WERI-Rb-1 (cell line): Measurements from ENCODE around the gene RUVBL1.

Experiments
- DNase-seq: peaks from one replicate; pipeline ENCODE4 v3.0.0-alpha.2; 2020
- H3K27ac ChIP-seq: fragments of 250-450 bp; sonication (Bioruptor Pico); 2 replicates; pipeline ENCODE4 v1.5.1; 2020; ENCODE audit warnings: mild to moderate bottlenecking, moderate library complexity
- H3K27me3 ChIP-seq: fragments of 250-450 bp; sonication (Bioruptor Pico); 2 replicates; pipeline ENCODE4 v1.5.1; 2021; ENCODE audit warnings: mild to moderate bottlenecking, low read depth, moderate library complexity; ENCODE audit not compliant: insufficient read depth, severe bottlenecking
- H3K36me3 ChIP-seq: fragments of 250-450 bp; sonication (Bioruptor Pico); 2 replicates; pipeline ENCODE4 v1.5.1; 2020; ENCODE audit warnings: mild to moderate bottlenecking, moderate library complexity
- H3K4me3 ChIP-seq: 2 replicates; pipeline ENCODE4 v1.5.1; 2011; ENCODE audit warnings: low read depth, mild to moderate bottlenecking, control low read depth, low read length
- H3K9me3 ChIP-seq: fragments of 250-450 bp; sonication (Bioruptor Pico); 2 replicates; pipeline ENCODE4 v1.5.1; 2021; ENCODE audit warnings: mild to moderate bottlenecking, moderate library complexity; ENCODE audit not compliant: severe bottlenecking
- TF ChIP-seq, protein P1 (sequence below): IDR thresholded peaks from 2 replicates; pipeline ENCODE4 v1.5.1; 2011; ENCODE audit warnings: low read depth, mild to moderate bottlenecking, control low read depth, inconsistent platforms, low read length

RUVBL1 gene

DNA sequence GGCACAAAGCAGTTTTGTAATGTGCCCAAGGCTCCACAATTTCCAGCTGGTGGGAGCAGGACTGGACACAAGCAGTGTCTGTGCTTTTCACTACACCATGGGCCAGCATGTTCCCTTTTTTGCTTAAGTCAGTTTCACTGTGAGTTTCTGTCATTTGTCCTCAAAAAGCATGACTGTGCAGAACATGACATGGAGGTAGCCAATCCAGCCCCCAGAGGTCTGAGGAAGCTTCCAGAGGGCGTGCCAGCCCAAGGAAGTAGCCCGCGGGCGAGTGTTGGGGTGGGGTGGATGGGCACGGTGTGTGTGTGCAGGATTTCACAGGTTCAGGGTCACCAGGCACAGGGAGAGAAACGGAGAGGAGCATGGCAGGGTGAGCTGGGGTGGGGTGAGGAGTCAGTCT, 21.7 kb upstream of the RUVBL1 start:
- H3K27ac ChIP-seq, result no peak overlapping the region
- no peak overlapping the region for H3K4me3 ChIP-seq
- no peaks in the 10 kb centered on the region for H3K27me3 ChIP-seq
- DNase-seq, result no peak
- no peaks in the 10 kb centered on the region for H3K9me3 ChIP-seq
- TF ChIP-seq, protein P1, sequence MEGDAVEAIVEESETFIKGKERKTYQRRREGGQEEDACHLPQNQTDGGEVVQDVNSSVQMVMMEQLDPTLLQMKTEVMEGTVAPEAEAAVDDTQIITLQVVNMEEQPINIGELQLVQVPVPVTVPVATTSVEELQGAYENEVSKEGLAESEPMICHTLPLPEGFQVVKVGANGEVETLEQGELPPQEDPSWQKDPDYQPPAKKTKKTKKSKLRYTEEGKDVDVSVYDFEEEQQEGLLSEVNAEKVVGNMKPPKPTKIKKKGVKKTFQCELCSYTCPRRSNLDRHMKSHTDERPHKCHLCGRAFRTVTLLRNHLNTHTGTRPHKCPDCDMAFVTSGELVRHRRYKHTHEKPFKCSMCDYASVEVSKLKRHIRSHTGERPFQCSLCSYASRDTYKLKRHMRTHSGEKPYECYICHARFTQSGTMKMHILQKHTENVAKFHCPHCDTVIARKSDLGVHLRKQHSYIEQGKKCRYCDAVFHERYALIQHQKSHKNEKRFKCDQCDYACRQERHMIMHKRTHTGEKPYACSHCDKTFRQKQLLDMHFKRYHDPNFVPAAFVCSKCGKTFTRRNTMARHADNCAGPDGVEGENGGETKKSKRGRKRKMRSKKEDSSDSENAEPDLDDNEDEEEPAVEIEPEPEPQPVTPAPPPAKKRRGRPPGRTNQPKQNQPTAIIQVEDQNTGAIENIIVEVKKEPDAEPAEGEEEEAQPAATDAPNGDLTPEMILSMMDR, result no peak
- H3K36me3 ChIP-seq, result no peaks in the 10 kb centered on the region

DNA sequence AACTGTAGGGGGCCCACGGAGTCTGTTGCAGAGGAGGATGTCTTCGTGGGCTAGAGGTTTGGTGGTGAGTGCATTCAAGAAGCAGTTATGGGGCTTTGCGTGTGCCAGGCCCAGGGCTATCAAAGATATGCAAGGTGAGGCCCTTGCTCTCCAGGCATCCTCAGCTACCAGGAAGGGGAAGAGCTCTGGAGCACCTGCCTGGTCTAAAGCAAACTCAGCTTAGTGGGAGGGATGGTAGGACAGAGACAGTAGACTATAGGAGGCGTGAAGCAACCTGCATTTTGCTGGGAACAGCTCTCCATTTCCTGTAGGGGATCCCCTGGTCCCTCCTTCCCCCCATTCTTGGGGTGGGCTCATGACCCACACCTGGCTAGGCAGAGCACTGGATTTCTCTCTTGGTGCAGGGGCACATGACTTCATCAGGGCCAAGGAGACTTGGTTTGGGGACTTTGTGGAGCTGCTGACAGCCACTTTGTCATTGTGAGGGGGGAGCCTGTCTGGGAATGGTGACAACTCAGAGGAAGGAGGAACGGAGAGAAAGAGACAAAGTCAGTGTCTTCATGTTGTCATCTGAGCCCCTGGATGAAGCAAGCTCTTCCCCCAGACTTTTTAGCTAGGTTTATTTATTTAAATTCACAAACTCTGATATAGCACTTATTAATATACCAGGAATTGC, 21.0 kb upstream of the RUVBL1 start:
- H3K27me3 ChIP-seq, result no peaks in the 10 kb centered on the region
- no peak overlapping the region for H3K4me3 ChIP-seq
- TF ChIP-seq, protein P1, result no peak
- H3K9me3 ChIP-seq, result no peaks in the 10 kb centered on the region
- no peak overlapping the region for H3K27ac ChIP-seq
- DNase-seq, result no peak
- no peaks in the 10 kb centered on the region for H3K36me3 ChIP-seq

DNA sequence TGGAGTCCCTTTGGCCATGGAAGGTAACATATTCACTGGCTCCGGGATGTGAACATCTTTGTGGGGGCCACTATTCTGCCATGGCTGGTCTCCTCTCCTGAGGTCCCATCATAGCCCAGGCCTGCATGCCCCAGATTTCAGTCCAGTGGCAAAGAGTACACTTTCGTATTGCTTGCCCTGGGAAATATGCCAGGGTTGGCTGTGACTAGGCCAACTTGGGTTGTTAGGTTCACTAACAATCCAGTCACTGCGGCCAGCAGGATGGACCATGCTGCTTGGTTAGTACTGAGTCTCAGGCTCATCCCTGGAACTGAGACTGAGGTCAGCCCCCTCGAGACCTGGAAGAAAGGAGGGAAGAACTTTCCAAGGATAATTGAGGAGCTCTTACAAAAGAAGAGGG, 19.9 kb upstream of the RUVBL1 start:
- TF ChIP-seq, protein P1, result no peak
- H3K9me3 ChIP-seq, result no peaks in the 10 kb centered on the region

DNA sequence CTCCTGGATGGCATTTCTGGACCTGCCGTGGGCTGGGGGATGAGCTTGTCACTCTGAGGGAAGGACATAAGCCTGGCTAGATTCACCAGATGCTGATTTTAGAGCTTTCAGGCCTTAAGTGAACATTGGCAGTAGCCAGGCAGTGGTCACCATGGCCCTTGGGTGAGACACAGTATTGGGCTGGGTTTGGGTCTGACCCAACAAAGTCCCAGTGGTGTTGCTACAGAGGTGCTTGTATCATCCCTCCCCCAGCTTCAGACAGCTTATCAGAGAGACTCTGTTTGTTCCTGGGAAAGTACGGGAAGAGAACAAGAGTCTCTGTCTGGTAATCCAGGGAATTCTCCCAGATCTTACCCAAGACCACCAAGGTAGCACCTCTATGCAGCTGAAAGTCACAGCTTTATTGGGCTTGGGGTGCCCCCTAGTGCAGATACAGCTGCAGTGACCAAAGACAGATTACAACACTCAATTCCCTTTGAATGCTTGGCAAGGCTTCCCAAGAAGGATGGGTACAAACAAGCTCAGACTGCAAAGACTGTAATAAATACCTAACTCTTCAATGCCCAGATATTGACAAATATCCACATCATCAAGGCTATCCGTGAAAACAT, 9.8 kb upstream of the RUVBL1 start:
- DNase-seq, result peak; percentile 59
- TF ChIP-seq, protein P1, result peak; percentile 75

More for the DNA sequence above, 19.9 kb upstream of the RUVBL1 start:
- DNase-seq, result no peak
- Histone ChIP-seq H3K27me3 (no peaks in the 10 kb centered on the region), H3K36me3 (no peaks in the 10 kb centered on the region), H3K27ac (no peak overlapping the region), H3K4me3 (no peak overlapping the region)

DNA sequence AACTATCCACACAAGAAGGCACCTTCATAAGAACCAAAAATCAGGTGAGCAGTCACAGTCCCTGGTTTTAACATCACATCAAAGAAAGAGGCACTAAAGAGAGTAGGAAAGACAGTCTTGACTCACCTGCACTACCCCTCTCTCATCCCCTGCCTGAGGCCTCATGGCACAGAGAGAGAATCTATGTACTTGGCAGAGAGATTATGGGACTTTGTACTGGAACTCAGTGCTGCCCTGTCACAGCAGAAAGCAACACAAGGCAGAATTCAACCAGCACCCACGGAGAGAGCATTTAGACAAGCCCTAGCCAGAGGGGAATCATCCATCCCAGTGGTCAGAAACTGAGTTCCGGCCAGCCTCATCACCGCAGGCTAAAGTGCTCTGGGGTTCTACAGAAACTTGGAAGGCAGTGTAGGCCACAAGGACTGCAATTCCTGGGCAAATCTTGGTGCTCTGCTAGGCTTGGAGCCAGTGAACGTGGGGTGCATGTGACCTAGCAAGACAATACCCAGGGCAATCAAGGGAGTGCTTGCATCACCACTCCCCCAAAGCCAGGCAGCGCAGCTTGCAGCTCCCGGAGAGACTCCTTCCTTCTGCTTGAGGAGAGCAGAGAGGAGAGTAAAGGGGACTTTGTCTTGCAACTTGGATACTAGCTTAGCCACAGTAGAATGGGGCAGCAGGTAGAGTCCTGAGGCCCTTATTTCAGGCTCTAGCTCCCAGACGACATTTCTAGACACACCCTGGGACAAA, 8.5 kb upstream of the RUVBL1 start:
- H3K4me3 ChIP-seq, result no peak overlapping the region
- H3K36me3 ChIP-seq, result no peaks in the 10 kb centered on the region
- no peak for DNase-seq
- H3K27ac ChIP-seq, result no peak overlapping the region
- H3K27me3 ChIP-seq, result no peaks in the 10 kb centered on the region
- TF ChIP-seq, protein P1, result no peak
- no peaks in the 10 kb centered on the region for H3K9me3 ChIP-seq

More for the DNA sequence above, 9.8 kb upstream of the RUVBL1 start:
- no peaks in the 10 kb centered on the region for H3K27me3 ChIP-seq
- no peak overlapping the region for H3K4me3 ChIP-seq
- no peak overlapping the region for H3K27ac ChIP-seq
- H3K36me3 ChIP-seq, result no peaks in the 10 kb centered on the region
- no peaks in the 10 kb centered on the region for H3K9me3 ChIP-seq
